AG04449 (cell line): ENCODE data around the gene CACTIN.

ENCODE experiments used
- CTCF ChIA-PET: fragments of 350-600 bp; formaldehyde crosslinking; extraction: SDS; loops from one replicate; lab custom pipeline; 2021; ENCODE audit warnings: antibody characterized with exemption; lab: Yijun Ruan, JAX
- POLR2A ChIA-PET: fragments of 400-600, 350-600 bp; formaldehyde crosslinking; extraction: SDS; loops from one replicate; lab custom pipeline; 2020; ENCODE audit warnings: antibody characterized with exemption, inconsistent platforms; lab: Yijun Ruan, JAX
- DNase-seq: peaks from one replicate; pipeline ENCODE4 v3.0.0-alpha.2; 2010; ENCODE audit warnings: low read depth, low spot score
- H3K4me3 ChIP-seq: 2 replicates; pipeline ENCODE4 v1.5.1; 2011; ENCODE audit warnings: low read depth, mild to moderate bottlenecking, control low read depth, low read length
- CTCF ChIP-seq: IDR thresholded peaks from one replicate; pipeline ENCODE4 v1.5.1; 2011; ENCODE audit warnings: mild to moderate bottlenecking, moderate library complexity, low read length, control low read depth, inconsistent platforms; ENCODE audit not compliant: insufficient read depth; ENCODE audit errors: missing control alignments

CACTIN gene

DNA sequence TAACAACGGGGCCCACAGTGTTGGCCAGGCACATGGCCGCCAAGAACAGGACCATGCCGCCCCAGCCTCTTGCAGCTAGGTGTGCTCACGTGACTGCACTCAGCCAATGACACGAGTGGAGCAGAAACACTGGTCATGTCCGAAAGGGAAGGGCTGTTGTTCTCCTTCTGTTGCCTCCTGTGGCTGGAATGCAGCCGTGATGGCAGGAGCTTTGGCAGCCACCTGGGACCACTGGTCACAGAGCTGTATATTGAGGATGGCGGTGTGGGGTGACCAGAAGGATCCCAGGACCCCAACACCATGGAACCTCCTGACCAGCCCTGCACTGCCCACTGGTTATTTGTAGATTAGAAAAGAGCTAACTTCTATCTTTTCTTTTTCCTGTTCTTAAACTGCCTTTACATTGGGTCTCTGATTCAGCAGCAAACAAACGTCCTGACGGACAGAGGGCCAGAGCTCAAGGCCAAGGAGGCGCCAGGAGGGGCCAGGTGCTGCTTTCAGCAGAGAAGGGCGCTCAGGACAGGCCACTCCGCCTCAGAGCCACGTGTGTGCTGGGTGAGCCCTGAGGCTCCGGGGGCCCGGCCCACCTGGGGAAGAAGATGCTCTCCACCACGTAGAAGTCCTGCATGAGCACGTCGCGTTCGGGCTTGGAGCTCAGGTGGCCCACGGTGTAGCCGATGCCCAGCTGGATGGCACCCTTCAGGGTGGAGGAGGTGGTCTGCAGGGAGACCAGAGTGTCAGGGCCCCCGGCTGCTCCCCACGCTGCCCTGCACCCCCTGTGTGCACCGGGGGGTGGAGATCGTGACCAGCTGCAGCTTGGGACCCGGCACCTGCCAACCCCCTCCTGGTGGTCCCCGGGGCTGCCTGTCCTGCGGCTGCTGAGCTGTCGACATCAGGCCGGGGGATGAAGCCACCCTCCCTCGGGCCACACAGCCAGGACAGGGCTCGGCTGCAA is 35.0 kb upstream of the CACTIN start:
- ChIA-PET POLR2A (interaction anchor here (0.6 kb wide), 1 partner anchor 29 kb away, joined by 3 read pairs; no protein-coding TSS in a partner anchor), CTCF (interaction anchor here (0.9 to 1.8 kb wide), 11 partner anchors 9 to 117 kb away, joined by 3 to 7 read pairs (median 3); no protein-coding TSS in a partner anchor)
- TF ChIP-seq CTCF: no peak
- no peak for DNase-seq
- no peak overlapping the region for H3K4me3 ChIP-seq

DNA sequence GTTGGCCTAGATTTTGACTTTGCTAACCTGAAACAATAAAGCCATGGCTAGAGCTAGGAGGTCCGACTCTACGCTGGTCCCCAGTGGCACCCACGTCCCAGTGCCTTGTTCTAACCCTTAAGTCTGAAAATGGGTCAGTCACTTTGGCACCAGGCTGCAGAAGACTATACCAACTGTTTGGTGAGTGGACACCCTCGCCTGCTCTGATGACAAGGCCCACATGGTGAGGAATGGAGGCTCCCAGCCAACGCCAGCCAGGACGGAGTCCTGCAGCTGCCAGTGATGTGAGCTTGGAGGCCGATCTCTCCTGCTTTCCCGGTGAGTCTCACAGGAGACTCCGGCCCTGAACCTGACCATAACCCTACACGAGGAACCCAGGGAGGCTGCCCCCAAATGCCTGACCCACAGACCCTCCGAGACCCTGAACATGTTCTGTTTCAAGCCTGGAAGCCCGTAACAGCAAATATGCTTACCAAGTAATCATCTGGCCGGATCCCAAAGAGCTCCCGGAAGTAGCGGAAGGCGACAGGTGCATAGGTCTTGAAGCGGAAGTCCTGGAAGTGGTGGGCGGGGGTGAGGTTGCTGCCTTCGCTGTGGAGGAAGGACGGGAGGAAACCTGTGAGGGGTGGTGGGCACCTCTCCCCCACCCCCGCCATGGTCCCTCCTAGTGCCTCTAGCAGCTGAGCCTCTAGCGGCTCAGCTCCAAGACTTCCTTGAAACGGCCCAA is 34.1 kb upstream of the CACTIN start:
- no peak for TF ChIP-seq CTCF
- no peak for DNase-seq
- no peak overlapping the region for H3K4me3 ChIP-seq
- ChIA-PET CTCF (interaction anchor here (1.0 to 2.0 kb wide), 7 partner anchors 10 to 116 kb away, joined by 3 to 7 read pairs (median 3); no protein-coding TSS in a partner anchor), POLR2A (no interaction called here)

DNA sequence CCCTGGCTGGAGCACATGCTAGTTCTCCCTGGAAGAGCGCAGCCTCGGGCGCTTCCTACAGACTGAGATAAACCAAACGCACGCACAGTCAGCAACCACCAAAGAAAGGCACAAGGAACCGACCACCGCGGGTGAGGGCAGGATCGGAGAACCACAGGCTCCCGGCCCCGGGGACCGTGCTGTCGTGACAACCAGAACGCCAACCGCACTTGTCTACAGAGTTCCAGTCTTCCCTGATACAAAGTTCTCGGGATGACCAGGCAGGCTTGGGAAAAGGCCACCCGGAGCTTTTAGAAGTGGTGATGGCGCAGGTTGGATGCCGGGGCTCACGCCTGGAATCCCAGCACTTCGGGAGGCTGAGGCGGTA is 33.1 kb upstream of the CACTIN start:
- H3K4me3 ChIP-seq: no peak overlapping the region
- no peak for TF ChIP-seq CTCF
- no peak for DNase-seq
- ChIA-PET POLR2A (no interaction called here), CTCF (interaction anchor here (1.5 to 2.0 kb wide), 2 partner anchors 33 to 39 kb away, joined by 3 to 5 read pairs; no protein-coding TSS in a partner anchor)

- ChIA-PET CTCF (interaction anchor here (1.5 to 2.0 kb wide), 2 partner anchors 34 to 40 kb away, joined by 3 to 5 read pairs; no protein-coding TSS in a partner anchor), POLR2A (no interaction called here)
- TF ChIP-seq CTCF: no peak
- DNase-seq: no peak
- H3K4me3 ChIP-seq: no peak overlapping the region
These were observed 32.5 kb upstream of the CACTIN start for GRCh38 chr19:3658870-3659745.

DNA sequence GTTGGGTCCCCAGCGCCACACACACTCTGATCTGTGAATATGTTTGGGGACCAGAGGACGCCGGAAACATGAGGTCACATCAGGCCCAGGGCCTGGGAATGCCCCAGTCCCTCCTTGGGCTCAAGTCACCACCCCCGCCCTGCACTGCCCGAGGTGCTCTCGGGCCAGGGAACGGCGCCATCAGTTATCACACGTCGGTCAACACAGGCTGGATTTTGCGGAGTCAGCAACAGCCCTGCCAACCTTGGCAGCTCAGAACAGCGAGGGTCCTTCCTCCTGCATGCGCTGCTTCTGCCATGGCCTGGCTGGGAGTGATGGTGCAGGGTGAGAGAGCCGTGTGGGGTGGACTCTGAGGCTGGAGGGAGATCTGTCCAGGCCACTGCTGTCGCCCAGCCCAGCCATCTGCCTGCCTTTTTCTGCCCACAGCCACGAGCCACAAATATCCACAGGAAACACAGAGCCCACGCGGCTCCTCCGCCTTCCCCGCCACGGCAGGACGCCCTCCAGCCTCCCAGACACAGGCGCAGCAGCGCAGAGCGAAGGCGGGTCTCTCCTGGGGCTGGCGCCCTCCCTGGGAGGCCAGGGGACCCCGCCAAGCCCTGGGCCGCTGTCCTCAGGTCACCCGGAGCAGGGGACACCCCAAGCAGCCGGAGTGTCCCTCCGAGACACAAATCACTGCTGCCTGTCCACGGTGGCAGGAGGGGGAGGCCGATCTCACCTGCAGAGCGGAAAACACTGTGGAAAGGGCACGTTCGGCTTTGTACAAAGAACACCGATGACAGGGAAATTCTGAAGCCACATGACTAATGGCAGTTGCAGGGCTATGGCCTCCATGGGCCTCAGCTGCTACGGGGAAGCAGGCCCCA is 31.6 kb upstream of the CACTIN start:
- CTCF ChIA-PET: interaction anchor here (6.2 kb wide), 1 partner anchor 8 kb away, joined by 48 read pairs; no protein-coding TSS in a partner anchor
- H3K4me3 ChIP-seq: no peak overlapping the region
- DNase-seq: no peak
- TF ChIP-seq CTCF: no peak
- POLR2A ChIA-PET: no interaction called here
